ENCODE data around the gene TFDP2. TPM values are rescaled to one million over a fixed set of nuclear protein-coding genes. Genes with fewer than 3 reads are reported as not detected.

The TFDP2 gene
- total RNA-seq, 1 experiment from 2014 or later, result 55.4 TPM

DNA sequence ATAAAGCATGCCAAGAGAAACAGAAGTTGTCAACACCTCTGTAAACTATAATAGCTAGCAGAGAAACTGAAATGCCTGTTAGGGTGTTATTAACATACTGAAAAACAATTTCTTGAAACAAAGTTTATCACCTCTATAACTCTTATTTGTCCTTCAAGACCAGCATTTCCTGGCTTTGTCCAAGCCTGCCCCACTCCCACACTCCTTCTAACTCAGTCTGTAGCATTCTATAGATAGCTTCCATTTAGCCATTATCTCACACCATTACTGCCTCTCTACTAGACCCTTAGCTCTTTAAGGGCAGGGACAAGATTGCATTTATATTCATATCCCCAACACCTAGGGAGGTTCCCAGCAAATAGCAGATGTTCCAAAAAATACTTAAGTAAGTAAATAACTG, 39.5 kb upstream of the TFDP2 start:
- no peak for ATAC-seq
- H2AFZ ChIP-seq (ENCODE audit: low read depth, low read length, poor library complexity, severe bottlenecking), result no peak overlapping the region
- H3K9me3 ChIP-seq (ENCODE audit: control insufficient read depth in 1 of 2, insufficient read depth in 1 of 2, low read depth in 1 of 2, low read length in 2 of 2), result no peaks in the 10 kb centered on the region
- TF ChIP-seq, protein P1, sequence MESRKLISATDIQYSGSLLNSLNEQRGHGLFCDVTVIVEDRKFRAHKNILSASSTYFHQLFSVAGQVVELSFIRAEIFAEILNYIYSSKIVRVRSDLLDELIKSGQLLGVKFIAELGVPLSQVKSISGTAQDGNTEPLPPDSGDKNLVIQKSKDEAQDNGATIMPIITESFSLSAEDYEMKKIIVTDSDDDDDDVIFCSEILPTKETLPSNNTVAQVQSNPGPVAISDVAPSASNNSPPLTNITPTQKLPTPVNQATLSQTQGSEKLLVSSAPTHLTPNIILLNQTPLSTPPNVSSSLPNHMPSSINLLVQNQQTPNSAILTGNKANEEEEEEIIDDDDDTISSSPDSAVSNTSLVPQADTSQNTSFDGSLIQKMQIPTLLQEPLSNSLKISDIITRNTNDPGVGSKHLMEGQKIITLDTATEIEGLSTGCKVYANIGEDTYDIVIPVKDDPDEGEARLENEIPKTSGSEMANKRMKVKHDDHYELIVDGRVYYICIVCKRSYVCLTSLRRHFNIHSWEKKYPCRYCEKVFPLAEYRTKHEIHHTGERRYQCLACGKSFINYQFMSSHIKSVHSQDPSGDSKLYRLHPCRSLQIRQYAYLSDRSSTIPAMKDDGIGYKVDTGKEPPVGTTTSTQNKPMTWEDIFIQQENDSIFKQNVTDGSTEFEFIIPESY (IDR thresholded peaks at IDR 0.05; ENCODE audit: extremely low read depth, insufficient replicate concordance, low read length), result no peak
- TF ChIP-seq JUND (IDR thresholded peaks at IDR 0.05) (no peak), POLR2A (IDR thresholded peaks at IDR 0.05; ENCODE audit: borderline replicate concordance, extremely low read depth, insufficient read depth, insufficient read length) (no peak), ZFX (IDR thresholded peaks at IDR 0.05) (no peak), SP1 (IDR thresholded peaks at IDR 0.05; ENCODE audit: low read depth) (no peak), TCF7L2 (IDR thresholded peaks at IDR 0.05; ENCODE audit: borderline replicate concordance, extremely low read depth, insufficient read depth, insufficient read length) (no peak), RAD21 (IDR thresholded peaks at IDR 0.05; ENCODE audit: low read depth) (no peak)
- TF ChIP-seq, protein P2, sequence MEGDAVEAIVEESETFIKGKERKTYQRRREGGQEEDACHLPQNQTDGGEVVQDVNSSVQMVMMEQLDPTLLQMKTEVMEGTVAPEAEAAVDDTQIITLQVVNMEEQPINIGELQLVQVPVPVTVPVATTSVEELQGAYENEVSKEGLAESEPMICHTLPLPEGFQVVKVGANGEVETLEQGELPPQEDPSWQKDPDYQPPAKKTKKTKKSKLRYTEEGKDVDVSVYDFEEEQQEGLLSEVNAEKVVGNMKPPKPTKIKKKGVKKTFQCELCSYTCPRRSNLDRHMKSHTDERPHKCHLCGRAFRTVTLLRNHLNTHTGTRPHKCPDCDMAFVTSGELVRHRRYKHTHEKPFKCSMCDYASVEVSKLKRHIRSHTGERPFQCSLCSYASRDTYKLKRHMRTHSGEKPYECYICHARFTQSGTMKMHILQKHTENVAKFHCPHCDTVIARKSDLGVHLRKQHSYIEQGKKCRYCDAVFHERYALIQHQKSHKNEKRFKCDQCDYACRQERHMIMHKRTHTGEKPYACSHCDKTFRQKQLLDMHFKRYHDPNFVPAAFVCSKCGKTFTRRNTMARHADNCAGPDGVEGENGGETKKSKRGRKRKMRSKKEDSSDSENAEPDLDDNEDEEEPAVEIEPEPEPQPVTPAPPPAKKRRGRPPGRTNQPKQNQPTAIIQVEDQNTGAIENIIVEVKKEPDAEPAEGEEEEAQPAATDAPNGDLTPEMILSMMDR (IDR thresholded peaks at IDR 0.05 in 2 of 3, conservative IDR thresholded peaks at IDR 0.05 in 1 of 3; ENCODE audit: borderline replicate concordance in 1 of 3, insufficient read depth in 1 of 3, low read depth in 2 of 3, low read length in 2 of 3), result no peak
- TF ChIP-seq, protein P3, sequence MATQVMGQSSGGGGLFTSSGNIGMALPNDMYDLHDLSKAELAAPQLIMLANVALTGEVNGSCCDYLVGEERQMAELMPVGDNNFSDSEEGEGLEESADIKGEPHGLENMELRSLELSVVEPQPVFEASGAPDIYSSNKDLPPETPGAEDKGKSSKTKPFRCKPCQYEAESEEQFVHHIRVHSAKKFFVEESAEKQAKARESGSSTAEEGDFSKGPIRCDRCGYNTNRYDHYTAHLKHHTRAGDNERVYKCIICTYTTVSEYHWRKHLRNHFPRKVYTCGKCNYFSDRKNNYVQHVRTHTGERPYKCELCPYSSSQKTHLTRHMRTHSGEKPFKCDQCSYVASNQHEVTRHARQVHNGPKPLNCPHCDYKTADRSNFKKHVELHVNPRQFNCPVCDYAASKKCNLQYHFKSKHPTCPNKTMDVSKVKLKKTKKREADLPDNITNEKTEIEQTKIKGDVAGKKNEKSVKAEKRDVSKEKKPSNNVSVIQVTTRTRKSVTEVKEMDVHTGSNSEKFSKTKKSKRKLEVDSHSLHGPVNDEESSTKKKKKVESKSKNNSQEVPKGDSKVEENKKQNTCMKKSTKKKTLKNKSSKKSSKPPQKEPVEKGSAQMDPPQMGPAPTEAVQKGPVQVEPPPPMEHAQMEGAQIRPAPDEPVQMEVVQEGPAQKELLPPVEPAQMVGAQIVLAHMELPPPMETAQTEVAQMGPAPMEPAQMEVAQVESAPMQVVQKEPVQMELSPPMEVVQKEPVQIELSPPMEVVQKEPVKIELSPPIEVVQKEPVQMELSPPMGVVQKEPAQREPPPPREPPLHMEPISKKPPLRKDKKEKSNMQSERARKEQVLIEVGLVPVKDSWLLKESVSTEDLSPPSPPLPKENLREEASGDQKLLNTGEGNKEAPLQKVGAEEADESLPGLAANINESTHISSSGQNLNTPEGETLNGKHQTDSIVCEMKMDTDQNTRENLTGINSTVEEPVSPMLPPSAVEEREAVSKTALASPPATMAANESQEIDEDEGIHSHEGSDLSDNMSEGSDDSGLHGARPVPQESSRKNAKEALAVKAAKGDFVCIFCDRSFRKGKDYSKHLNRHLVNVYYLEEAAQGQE (IDR thresholded peaks at IDR 0.05; ENCODE audit: low read depth), result no peak
- ChIA-PET POLR2A (no interaction called here), CTCF (no interaction called here), RAD21 (ENCODE audit: low non-redundant PET in 1 of 2, low total read pairs in 2 of 2, uncharacterized antibody in 2 of 2, unreplicated experiment in 2 of 2) (no interaction called here)
- H3K9ac ChIP-seq (ENCODE audit: low read length), result no peak overlapping the region
- no peaks in the 10 kb centered on the region for H3K79me2 ChIP-seq (ENCODE audit: insufficient read depth, low read length)
- H3K36me3 ChIP-seq (ENCODE audit: control insufficient read depth in 1 of 2, insufficient read depth in 2 of 2, low read length in 2 of 2), result no peaks in the 10 kb centered on the region; a peak in 1 of 4 replicates
- H3K27me3 ChIP-seq (ENCODE audit: insufficient read depth, low read length), result no peaks in the 10 kb centered on the region
- no peak for DNase-seq (ENCODE audit: low read depth, low spot score)
- no peak overlapping the region for H3K4me2 ChIP-seq (ENCODE audit: low read length)
- no peak overlapping the region for H3K4me3 ChIP-seq (replicated peaks in 1 of 2; ENCODE audit: low read depth in 1 of 2, low read length in 2 of 2)
- H4K20me1 ChIP-seq (ENCODE audit: insufficient read depth), result no peaks in the 10 kb centered on the region
- H3K27ac ChIP-seq (ENCODE audit: low read depth, low read length), result no peak overlapping the region
- no peaks in the 10 kb centered on the region for H3K9me2 ChIP-seq (ENCODE audit: insufficient read depth)
- intact Hi-C loops (cut with micrococcal nuclease), result no loop called here
- H3K4me1 ChIP-seq (ENCODE audit: control insufficient read depth in 1 of 2, insufficient read depth in 2 of 2, low read length in 2 of 2), result no peaks in the 10 kb centered on the region
- BruUV-seq (replicated peaks), result no TSS peak

Measured in HCT116 (cell line).